ENCODE results near the gene CTNND2. TPM values are rescaled to one million over a fixed set of nuclear protein-coding genes. Genes with fewer than 3 reads are reported as not detected.

The CTNND2 gene
- total RNA-seq, 2 experiments from 2014 or later, result not detected

DNA sequence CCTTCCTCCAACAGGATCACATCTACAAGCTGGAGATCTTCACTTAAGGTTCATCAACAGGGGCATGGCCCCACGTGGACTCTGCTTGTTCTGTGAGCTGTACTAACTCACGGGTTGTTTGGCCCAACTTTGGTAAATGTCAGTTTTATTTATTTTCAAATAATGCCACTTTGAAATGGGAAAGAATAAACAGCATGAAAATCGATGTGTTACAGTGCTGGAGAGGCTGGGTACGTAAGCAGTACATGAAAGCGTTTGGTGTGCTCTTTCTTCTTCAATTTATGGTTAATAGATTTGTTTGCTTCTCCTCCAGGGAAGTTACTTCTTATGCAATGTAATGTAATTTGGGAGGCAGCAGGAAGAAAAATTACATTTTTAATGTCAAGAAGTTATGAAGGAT, 753.3 kb downstream of the CTNND2 start:
- Mint-ChIP-seq H3K27ac (no peak overlapping the region), H3K36me3 (ENCODE audit: low read depth) (no peaks in the 10 kb centered on the region), H3K4me3 (no peak overlapping the region), H3K27me3 (no peaks in the 10 kb centered on the region), H3K4me1 (no peaks in the 10 kb centered on the region), H3K9me3 (no peaks in the 10 kb centered on the region)
- no peak for DNase-seq
- ChIA-PET POLR2A (no interaction called here), CTCF (no interaction called here)

DNA sequence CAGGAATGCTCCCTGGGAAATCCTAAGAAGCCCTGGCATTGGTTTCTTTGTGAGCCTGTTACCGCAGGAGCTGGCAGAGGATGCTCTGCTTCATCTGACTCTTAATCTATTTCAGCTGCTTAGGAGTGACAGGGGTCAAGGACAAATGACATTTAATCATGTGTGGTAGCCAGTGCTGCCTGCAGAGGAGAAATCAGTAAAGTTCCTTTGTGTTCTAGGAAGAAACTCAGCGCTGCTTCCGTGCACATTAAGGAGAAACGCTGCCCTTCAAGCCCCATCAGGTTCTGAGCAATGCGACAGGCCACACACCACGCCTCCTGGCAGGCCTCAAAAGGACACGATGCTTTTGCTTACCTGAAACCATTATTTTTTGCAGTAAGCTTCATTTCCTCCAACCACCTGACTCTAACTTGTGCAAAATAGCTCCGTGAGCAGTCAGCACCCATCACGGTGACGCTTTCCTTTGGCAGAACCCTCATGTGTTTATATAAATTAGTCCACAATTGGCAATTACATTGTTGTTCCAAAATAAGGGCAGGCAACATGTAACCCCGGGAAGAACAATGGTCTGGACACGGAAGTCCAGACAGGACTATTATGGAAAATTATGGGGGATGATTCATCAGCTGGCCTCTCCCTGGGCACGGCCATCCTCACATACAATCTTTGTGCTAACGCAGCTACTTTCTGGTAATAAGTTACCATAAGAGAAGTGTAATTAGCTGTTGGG, 755.3 kb downstream of the CTNND2 start:
- POLR2A ChIA-PET, result no interaction called here
- H3K4me3 Mint-ChIP-seq, result no peak overlapping the region
- H3K4me1 Mint-ChIP-seq, result no peaks in the 10 kb centered on the region
- H3K36me3 Mint-ChIP-seq (ENCODE audit: low read depth), result no peaks in the 10 kb centered on the region
- H3K27ac Mint-ChIP-seq, result no peak overlapping the region
- H3K27me3 Mint-ChIP-seq, result no peaks in the 10 kb centered on the region
- no peaks in the 10 kb centered on the region for H3K9me3 Mint-ChIP-seq
- DNase-seq, result no peak
- CTCF ChIA-PET, result no interaction called here

DNA sequence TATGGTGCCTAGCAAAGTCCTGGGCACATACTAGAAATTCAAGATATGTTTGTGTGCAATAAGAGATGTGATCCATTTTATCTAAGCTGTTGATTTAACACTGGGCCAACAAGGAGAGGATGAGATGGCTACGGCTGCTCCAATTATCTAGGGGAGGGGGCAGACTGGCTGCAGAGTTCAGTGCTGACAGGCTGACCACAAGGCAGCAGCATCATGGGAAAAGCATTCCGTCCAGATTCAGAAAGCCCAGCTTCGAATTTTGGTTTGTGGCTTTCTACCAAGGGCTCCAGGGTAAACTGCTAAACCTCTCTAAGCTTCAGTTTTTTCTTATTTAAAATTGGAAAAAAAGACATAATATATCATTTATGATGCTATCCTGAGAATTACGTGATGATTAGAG, 758.1 kb downstream of the CTNND2 start:
- DNase-seq, result no peak
- H3K36me3 Mint-ChIP-seq (ENCODE audit: low read depth), result no peaks in the 10 kb centered on the region
- H3K4me1 Mint-ChIP-seq, result no peaks in the 10 kb centered on the region
- ChIA-PET POLR2A (interaction anchor here (0.6 kb wide), 1 partner anchor 14 kb away, joined by 4 read pairs; no protein-coding TSS in a partner anchor), CTCF (no interaction called here)
- no peaks in the 10 kb centered on the region for H3K27me3 Mint-ChIP-seq
- H3K9me3 Mint-ChIP-seq, result no peaks in the 10 kb centered on the region
- no peak overlapping the region for H3K27ac Mint-ChIP-seq
- H3K4me3 Mint-ChIP-seq, result no peak overlapping the region

DNA sequence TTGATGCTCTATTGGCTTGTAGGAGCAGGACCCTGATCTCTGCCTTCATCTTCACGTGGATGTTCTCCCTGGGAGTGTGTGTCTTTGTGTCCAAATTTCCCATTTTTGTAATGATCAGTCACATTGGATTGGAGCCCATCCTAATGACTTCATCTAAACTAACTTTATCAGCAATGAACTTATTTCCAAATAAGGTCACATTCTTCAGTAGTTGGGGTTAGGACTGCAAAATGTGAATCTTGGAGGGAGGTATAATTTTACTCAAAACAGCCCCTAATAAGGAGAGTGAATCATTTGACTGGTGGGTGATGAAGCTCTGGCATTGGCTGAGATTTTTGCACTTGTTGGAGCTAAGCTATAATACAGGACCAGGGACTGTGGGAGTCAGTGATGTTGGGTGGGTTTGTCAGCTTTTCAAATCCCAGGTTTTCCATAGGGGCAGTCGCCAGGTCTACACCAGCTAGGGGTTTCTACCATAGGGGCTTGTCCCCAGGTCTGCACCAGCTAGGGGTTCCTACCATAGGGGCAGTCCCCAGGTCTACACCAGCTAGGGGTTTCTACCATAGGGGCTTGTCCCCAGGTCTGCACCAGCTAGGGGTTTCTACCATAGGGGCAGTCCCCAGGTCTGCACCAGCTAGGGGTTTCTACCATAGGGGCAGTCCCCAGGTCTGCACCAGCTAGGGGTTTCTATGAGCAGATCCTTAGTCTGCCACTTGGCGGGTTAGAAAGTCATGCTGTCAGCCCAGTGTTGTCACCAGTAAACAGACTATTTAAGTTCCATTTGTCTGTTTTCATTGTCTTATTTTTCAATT, 760.6 kb downstream of the CTNND2 start:
- Mint-ChIP-seq H3K36me3 (ENCODE audit: low read depth) (no peaks in the 10 kb centered on the region), H3K4me1 (no peaks in the 10 kb centered on the region), H3K9me3 (no peaks in the 10 kb centered on the region), H3K27ac (no peak overlapping the region), H3K27me3 (no peaks in the 10 kb centered on the region), H3K4me3 (no peak overlapping the region)
- ChIA-PET POLR2A (no interaction called here), CTCF (interaction anchor here (0.6 kb wide), 1 partner anchor 297 kb away, joined by 4 read pairs; no protein-coding TSS in a partner anchor)
- no peak for DNase-seq

DNA sequence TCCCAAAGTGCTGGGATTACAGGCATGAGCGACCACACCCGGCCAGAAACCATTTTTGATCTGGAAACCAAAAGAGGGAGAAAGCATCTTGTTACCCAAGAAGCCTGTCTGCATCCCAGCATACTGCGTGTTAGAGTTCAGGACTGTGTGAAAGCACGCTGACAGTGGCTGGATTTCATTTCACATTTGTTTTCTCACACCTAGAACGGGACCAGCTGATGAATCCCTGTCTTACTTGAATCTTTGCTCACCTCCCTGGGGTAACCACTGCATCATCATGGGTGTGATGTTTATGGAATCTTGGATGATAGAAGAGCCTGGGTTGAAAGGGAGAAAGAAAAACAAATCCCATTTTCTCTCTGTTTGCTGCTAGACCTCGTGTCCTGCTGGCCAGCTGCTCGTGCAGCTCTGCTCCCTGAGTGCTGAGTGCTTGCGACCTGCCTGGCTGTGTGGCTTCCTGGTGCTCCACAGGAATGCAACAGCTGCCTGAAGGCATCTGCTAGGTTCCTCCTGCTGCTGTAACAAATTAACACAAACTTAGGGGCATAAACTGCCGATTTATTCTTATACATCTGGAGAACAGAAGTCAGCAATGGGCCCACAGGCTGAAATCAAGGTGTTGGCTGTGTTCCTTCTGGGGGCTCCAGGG, 764.9 kb downstream of the CTNND2 start:
- Mint-ChIP-seq H3K9me3 (no peaks in the 10 kb centered on the region), H3K36me3 (ENCODE audit: low read depth) (no peaks in the 10 kb centered on the region), H3K27me3 (peaks cover 3% of the 10 kb centered on the region), H3K27ac (no peak overlapping the region), H3K4me3 (no peak overlapping the region), H3K4me1 (no peaks in the 10 kb centered on the region)
- ChIA-PET CTCF (interaction anchor here (0.7 kb wide), 1 partner anchor 306 kb away, joined by 3 read pairs; no protein-coding TSS in a partner anchor), POLR2A (no interaction called here)
- DNase-seq, result no peak

DNA sequence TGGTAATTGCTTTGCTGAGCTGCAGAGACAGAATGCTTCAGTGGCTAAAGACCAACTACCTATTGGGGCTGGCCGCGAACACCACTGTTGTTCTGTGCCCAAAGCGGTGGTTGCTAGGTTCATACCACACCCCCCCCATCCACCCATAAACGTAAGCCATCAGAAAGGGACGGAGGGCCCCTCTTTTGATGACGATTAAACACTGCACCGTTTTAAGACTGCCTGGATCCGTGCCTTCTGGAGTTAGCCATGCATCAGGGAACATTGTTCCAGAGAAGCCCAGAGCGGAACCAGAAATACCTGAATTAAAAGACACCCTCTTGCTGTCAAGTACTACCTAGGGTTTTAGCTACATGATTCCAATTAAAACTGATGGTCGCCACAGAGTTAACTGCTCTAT, 774.1 kb downstream of the CTNND2 start:
- Mint-ChIP-seq H3K4me3 (no peak overlapping the region), H3K4me1 (no peaks in the 10 kb centered on the region), H3K9me3 (no peaks in the 10 kb centered on the region), H3K27ac (no peak overlapping the region), H3K36me3 (ENCODE audit: low read depth) (no peaks in the 10 kb centered on the region), H3K27me3 (peaks cover 2% of the 10 kb centered on the region)
- POLR2A ChIA-PET, result no interaction called here
- no peak for DNase-seq
- CTCF ChIA-PET, result no interaction called here

DNA sequence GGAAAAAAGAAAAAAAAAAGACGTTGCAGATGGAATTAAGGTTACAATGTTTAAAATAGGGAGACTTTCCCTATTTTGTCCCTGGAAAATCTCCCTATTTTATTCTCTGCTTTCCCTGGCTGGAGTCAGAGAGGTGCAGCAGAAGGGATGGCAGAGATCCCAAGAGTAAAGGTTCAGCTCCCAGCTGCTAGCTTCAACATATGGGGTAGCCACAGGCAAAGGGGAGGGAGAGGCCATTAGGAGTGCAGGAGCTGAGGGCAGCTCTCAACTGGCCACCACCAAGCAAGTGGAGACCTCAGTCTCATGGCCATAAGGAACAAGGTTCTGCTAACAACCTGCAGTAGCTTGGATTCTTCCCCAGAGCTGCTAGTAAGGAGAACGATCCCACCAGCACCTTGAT, 776.2 kb downstream of the CTNND2 start:
- Mint-ChIP-seq H3K27me3 (no peaks in the 10 kb centered on the region), H3K4me3 (no peak overlapping the region), H3K27ac (no peak overlapping the region), H3K4me1 (no peaks in the 10 kb centered on the region), H3K36me3 (ENCODE audit: low read depth) (no peaks in the 10 kb centered on the region), H3K9me3 (no peaks in the 10 kb centered on the region)
- POLR2A ChIA-PET, result no interaction called here
- no peak for DNase-seq
- CTCF ChIA-PET, result no interaction called here

DNA sequence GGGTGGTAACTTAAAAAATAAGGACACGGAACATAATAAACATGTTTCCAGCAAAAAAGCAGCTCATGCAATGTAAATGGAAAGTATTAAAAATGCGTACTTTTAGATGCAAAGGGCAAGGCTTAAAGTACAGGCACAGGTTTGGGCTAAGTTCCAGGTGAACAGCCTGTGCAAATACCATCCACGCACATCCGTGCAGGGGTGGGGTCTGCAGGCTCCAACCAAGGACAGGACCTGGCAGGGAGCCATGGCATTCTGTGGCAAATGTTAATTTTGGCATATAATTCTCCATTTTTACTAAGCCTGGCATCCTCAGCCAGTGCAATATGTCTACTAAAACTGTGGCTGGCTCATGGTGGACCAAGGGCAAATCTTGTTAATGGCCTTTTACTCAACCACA, 777.4 kb downstream of the CTNND2 start:
- ChIA-PET CTCF (no interaction called here), POLR2A (no interaction called here)
- H3K27me3 Mint-ChIP-seq, result no peaks in the 10 kb centered on the region
- DNase-seq, result no peak
- no peak overlapping the region for H3K4me3 Mint-ChIP-seq
- no peak overlapping the region for H3K27ac Mint-ChIP-seq
- H3K9me3 Mint-ChIP-seq, result no peaks in the 10 kb centered on the region
- no peaks in the 10 kb centered on the region for H3K4me1 Mint-ChIP-seq
- no peaks in the 10 kb centered on the region for H3K36me3 Mint-ChIP-seq (ENCODE audit: low read depth)

DNA sequence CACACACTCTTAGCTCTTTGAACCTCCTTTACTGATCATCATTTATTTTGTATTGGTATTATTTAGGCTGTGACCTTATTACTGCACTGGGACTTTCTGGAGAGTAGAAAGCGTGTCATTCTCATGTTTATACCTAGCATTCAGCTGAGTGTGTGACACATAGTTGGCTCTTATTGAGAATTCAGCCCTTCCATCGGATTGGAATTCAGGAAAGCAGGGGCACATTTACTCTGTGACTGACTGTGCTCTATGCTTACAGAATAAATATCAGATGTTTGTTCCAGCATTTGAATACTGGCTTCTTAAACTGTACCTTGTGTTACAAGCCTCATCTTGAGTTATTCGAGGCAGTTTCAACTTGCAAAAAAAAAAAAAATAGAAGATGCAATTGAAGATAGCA, 782.4 kb downstream of the CTNND2 start:
- Mint-ChIP-seq H3K27ac (no peak overlapping the region), H3K4me3 (no peak overlapping the region), H3K27me3 (no peaks in the 10 kb centered on the region), H3K36me3 (ENCODE audit: low read depth) (no peaks in the 10 kb centered on the region), H3K4me1 (no peaks in the 10 kb centered on the region), H3K9me3 (no peaks in the 10 kb centered on the region)
- CTCF ChIA-PET, result no interaction called here
- POLR2A ChIA-PET, result no interaction called here
- DNase-seq, result no peak

DNA sequence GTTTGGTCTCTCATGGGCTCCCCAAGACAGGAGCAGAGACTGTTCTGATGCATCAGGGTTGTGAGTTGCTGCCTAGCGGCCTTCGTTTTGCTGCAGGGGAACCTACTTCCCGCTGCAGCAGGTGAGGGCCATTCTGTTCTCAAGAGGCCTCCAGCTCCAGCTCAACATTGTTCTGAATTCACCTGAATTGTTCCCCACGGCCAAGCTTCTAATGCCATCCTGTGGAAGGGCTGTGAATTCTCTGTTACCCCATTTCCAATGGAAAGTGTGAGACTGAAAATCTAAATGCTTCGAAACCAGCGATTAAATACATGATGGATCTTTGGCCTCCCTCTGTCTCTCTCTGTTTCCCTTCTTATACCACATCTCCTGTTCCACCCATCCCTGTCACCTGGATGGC, 794.1 kb downstream of the CTNND2 start:
- Mint-ChIP-seq H3K27ac (no peak overlapping the region), H3K27me3 (no peaks in the 10 kb centered on the region), H3K4me1 (no peaks in the 10 kb centered on the region), H3K4me3 (no peak overlapping the region), H3K36me3 (ENCODE audit: low read depth) (no peaks in the 10 kb centered on the region), H3K9me3 (no peaks in the 10 kb centered on the region)
- ChIA-PET CTCF (no interaction called here), POLR2A (no interaction called here)
- no peak for DNase-seq

DNA sequence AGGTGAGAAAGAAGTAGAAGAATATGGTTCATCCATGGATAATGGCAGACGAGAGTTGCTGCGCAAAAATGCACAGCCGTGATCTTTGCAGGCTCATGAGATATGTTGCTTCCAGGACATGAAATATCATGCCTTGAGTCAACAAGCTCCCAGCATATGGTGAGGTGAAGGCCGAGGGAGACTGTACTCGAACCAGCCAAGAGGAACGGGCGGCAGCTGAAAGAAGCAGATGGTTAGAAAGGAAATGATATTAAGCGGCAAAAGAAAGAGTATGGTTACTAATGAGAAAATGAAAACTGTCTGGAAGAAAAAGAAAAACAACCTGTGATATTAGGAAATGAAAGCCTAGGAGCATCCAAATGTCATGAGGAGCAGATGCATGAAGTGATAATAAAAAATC, 798.5 kb downstream of the CTNND2 start:
- Mint-ChIP-seq H3K4me1 (no peaks in the 10 kb centered on the region), H3K27ac (no peak overlapping the region), H3K27me3 (no peaks in the 10 kb centered on the region), H3K9me3 (no peaks in the 10 kb centered on the region), H3K36me3 (ENCODE audit: low read depth) (no peaks in the 10 kb centered on the region), H3K4me3 (no peak overlapping the region)
- no peak for DNase-seq
- ChIA-PET POLR2A (no interaction called here), CTCF (no interaction called here)

DNA sequence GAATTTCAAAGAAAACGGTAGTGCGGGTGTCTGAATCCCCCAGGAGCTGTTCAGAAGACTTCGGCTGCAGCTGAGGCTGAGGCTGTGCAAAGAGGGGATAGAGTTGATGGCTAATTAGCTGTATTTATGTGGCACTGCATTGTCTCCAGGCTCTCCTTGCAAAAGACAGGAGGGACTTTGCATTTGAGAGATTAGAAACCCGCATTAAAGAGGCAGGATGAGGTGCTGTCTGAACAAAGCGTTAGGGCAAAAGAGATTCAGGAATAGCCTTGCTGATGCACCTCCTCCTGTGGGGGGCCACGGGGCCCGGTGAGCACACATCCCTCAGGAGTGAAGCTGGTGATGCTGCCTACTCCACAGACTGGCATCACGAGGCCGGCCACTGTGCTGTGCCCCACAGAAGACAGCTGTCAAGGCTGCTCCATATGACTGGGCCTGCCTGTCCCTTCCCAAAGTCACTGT, 799.6 kb downstream of the CTNND2 start:
- no peak for DNase-seq
- ChIA-PET CTCF (no interaction called here), POLR2A (no interaction called here)
- no peak overlapping the region for H3K4me3 Mint-ChIP-seq
- H3K27ac Mint-ChIP-seq, result no peak overlapping the region
- no peaks in the 10 kb centered on the region for H3K27me3 Mint-ChIP-seq
- no peaks in the 10 kb centered on the region for H3K4me1 Mint-ChIP-seq
- no peaks in the 10 kb centered on the region for H3K9me3 Mint-ChIP-seq
- H3K36me3 Mint-ChIP-seq (ENCODE audit: low read depth), result no peaks in the 10 kb centered on the region

DNA sequence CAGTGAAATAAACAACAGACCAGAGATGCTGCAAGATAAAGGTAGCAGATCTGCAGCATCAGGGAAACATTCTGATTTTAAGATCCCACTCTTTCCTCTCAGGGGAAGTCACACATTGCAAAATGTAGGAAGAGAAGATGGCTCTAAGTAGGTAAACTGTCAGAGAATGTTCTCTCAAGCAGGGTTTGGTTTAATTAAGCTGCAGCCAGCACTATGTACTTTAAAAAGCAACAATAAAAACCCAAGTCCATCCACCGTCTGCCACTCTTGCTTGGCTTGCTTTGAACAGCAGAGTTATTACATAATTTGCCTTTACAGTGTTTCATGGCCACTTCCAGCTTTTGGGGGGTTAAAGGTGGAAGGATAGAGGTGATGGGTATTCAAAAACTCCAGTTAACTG, 800.0 kb downstream of the CTNND2 start:
- Mint-ChIP-seq H3K27me3 (no peaks in the 10 kb centered on the region), H3K36me3 (ENCODE audit: low read depth) (no peaks in the 10 kb centered on the region), H3K9me3 (no peaks in the 10 kb centered on the region), H3K4me3 (no peak overlapping the region), H3K27ac (no peak overlapping the region), H3K4me1 (no peaks in the 10 kb centered on the region)
- CTCF ChIA-PET, result no interaction called here
- no peak for DNase-seq
- POLR2A ChIA-PET, result no interaction called here

Data from activated CD4-positive, alpha-beta T cell treated with anti-CD3 and anti-CD28 coated beads, Interleukin-2, amount 10 ng/mL, durations not matched to agents 7 days and 5 days (primary cell).